MV-4-11 (cell line): ENCODE data around the gene ATP6V0B.
A peak's percentile ranks its signal among the peaks of the same experiment; 100 is the strongest.

ENCODE experiments used
- DNase-seq: peaks from one replicate; lab custom pipeline; 2025; lab: John Stamatoyannopoulos, UW

Gene ATP6V0B

DNA sequence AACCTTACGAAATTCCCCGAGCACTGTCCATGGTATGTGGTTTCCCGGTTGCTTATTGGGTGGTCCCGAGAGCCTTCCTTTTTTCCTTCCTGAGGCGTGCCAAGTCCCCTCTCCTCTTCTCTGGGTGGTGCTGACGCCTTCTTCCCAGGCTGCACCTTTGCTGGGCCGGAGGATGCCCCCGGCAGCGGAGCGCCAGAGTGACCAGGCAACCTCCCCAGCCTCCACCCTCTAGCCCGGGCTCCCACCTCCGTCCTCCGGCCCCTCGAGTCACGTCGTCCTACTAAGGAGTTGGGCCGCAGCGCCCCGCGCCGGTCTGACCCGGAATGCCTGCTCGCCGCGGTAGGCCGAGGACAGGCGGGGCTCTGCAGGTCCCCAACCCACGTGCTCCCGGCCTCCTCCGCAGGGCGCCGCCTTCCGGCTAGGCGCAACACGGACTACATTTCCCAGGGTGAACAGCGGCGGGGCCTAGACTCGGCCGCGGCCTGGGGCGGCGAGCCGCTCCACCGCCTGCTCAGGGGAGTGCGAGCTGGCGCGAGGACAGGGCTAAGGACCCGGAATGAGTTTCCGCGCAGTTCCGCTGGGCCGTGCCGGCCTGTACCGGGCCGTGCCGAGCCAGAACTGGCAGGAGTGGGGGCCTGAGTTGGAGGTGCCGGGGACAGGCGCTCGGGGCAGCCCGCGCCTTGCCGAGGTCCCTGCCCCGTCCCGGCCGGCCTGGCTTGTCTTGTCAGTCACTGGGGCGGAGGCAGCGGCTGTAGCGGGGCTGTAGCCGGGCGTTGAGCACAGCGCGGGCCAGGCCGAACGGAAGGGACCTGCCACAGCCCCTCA is 28.3 kb upstream of the ATP6V0B start, which contains the start of gene IPO13:
TSS of gene IPO13 (plus strand) at position 715 of the 825 bp plus-strand sequence. CDS start 651 bp downstream, outside the sequence.
- peak; percentile 92 for DNase-seq

DNA sequence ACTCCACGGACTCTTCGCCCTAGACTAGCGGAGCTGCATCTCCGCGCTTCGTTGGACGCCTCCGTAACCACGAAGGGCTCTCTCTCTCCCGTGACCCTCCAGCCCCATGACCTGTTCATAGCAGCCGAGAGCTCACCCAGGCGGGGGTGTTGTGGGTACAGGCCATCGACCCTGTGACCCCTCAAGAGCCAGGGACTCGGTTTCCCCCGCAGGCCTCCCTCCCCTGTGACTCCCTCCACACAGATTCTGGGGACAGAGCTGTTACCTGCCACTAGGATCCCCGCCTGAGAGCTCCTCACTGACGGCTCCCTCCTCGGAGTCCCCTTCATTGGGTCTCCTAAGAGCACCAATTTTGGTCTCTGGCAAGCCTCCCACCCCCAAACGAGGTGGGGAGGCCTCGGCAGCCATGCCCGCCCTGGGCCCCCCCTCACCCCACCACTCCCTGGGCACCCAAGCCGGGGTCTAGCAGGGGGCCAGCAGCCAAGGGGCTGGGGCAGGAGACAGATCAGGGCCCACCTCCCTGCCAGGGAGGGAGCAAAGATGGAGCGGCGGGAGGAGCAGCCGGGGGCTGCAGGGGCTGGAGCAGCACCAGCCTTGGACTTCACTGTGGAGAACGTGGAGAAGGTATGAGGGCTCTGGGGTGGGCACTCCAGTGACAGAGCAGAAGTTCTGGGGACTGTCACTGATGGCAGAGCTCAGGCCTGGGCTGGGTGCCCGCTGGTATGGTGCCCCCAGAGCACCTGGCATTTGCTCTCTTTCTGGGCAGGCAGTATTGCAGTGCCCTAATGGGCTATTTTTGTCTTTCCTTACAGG is 27.5 kb upstream of the ATP6V0B start:
- DNase-seq = no peak

DNA sequence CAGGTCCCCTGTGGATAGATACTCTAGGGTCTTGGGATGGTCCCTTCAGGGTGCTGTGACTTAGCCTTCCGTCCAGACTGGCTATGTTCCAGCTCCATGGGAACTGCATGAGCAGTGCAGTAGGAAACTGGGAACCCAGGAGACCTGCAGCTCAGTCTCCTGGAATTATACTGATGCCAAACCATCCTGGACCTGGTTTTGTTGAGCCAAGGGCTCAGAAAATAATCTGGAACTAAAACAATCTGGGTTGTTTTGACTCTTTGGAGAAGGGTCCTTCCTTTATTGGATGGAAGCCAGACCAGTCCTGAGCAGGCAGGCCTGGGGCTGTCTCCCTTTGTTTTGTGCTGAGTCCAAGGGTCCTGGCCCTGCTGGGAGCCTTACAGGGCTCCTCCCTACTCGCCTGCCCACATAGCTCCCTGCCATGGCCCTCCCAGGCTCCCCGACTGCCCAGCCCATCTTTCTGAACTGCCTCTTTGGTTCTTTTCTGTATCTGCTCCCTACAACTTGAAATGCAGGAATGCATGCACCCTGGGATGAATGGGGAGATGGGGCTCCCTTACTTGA is 26.8 kb upstream of the ATP6V0B start:
- no peak for DNase-seq

DNA sequence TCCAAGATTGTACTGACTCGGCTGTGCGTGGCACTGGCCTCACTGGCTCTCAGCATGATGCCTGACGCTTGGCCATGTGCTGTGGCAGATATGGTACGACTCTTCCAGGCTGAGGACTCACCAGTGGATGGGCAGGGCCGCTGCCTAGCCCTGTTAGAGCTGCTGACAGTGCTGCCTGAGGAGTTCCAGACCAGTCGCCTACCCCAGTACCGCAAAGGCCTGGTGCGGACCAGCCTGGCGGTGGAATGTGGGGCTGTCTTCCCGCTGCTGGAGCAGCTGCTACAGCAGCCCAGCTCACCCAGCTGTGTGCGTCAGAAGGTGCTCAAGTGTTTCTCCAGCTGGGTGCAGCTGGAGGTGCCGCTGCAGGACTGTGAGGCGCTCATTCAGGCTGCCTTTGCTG is 25.1 kb upstream of the ATP6V0B start:
- no peak for DNase-seq

DNA sequence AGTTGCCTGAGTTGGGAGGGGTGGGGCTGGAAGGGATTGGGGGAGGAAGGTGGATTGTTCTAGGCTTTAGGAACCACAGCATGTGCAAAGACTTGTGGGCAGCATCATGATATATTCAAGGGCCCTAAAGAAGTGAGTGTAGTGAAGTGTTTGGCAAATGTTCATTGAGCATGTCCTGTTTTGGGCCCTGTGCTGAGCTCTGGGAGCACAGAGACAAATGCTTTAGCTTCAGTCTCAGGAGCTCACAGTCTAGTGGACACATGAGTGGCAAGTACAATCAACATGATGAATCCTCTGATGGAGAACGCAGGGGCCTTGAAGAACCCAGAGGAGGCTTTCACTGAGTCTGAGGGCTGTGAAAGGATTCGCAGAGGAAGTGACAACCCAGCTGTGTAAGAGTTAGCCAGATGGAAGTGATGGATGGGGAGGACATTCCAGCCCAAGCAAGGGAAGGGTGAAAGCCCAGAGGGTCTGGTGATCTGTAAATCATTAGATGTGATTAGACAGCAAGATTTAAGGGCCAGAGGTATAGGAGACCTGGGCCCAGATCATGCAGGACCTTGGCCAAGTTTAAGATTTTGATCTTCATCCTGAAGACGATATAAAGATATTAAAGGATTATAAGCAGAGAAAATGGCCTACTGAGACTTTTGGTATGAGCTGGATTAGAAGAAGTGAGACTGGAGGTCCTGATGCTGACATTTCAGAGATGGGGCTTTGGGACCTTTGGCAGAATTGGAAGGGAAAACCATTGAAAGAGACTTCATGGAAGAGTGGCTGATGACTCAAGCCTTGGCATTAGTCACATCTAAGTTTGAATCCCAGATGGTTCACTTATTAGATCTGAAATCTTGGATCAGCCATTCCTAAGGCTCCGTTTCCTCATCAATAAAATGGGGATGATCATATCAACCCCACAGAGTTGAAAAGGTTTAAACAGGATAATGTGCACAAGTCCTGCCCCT is 23.5 kb upstream of the ATP6V0B start:
- no peak for DNase-seq

DNA sequence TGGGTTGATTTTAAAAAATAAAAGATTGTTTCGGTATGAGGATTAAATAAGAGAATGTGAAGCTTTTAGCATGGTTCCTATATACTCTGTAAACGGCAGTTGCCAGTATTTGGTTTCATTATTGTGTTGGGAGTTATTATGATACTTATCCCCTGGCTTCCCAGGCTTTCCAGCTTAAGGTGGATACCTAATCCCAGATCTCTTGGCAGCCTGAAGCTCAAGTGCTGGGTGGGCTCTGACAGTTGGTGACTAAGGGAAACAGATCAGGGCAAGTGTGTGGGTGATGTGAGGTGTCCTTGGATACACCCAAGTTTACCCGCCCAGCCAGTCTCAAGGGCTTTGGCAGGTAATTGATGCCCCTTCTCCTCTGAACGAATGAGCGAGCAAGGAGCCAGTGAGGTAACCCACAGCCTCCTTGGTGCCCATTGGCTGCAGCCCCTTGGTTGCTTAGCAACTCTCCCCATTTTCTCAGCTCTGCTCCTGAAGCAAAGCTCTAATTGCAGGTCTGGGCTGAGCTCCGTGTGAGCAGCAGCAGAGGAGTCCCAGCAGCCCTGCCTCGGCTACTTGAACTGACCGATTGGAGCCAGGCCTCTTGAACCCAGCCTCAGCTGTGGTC is 21.9 kb upstream of the ATP6V0B start:
- DNase-seq = no peak

DNA sequence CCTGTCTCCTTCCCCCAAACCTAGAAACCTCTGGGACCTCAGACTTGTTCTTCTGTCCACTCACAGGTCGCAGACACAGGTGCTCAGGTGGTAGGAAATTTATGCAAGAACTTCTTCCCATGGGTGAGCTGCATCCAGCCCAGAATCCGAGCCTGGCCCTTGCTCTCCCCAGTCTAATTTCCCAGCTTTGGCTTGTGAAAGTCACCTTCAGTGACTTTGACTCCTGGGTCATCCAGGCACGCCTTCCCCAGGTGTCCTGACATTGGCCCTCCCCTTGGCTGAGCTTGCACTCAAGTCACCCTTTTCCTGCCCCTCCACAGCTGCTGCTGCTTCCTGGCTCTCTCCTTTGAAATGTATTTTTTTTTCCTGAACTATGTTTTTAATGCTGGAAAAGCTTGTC is 21.4 kb upstream of the ATP6V0B start:
- DNase-seq = no peak

DNA sequence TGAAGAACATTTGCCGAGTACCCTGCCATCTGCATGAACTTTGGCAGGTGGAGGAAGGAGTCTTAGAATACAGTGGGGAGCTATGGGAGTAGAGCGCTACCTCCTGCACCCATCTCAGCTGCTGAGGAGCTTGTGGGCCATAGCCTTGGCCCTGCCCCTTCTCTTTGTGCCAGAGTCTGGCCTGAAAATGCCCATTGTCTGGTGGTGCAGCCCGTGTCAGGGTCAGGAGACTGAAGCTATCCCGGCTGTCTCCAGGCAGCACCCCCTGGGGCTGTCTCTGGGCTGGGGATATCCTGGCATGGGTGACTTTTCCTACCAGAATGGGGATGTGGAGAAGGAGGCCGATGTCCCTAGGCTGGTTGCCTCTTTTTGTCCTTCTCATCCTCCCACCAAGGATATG is 20.7 kb upstream of the ATP6V0B start:
- DNase-seq = no peak

DNA sequence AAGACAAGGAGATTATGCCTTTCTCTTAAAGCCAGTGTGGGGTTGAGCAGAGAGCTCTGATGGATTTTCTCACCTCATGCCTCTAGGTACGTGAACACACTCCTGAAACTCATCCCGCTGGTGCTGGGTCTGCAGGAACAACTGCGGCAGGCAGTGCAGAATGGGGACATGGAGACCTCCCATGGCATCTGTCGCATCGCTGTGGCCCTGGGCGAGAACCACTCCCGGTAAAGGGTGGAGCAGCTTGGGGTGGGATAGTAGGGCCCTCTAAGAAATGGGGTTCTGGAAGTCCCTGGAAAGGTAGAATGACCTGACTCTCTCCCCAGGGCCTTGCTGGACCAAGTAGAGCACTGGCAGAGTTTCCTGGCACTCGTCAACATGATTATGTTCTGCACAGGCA is 18.5 kb upstream of the ATP6V0B start:
- no peak for DNase-seq

DNA sequence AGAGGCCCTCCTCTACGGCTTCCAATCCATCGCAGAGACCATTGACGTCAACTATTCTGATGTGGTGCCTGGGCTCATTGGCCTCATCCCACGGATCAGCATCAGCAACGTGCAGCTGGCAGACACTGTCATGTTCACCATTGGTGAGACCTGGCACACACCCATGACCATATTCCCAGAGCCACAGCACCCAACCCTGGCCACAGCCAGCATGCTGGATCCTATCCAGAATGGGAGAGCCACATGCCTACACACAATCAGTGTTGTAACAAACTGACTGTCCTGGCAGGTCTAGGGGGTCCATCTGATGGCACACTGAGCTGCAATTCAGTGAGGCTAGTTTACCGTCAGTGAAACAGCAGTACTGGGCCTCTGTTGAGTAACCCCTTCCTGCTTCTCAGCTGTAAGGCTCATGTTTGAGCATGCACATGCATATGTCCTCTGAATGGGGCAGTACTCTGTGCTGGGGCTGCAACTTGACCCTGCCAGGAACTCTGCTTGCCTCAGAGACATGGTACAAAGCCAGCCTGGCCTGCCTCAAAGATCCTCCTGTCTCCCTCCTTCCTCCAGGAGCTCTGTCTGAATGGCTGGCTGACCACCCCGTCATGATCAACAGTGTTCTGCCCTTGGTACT is 17.2 kb upstream of the ATP6V0B start:
- DNase-seq = no peak

DNA sequence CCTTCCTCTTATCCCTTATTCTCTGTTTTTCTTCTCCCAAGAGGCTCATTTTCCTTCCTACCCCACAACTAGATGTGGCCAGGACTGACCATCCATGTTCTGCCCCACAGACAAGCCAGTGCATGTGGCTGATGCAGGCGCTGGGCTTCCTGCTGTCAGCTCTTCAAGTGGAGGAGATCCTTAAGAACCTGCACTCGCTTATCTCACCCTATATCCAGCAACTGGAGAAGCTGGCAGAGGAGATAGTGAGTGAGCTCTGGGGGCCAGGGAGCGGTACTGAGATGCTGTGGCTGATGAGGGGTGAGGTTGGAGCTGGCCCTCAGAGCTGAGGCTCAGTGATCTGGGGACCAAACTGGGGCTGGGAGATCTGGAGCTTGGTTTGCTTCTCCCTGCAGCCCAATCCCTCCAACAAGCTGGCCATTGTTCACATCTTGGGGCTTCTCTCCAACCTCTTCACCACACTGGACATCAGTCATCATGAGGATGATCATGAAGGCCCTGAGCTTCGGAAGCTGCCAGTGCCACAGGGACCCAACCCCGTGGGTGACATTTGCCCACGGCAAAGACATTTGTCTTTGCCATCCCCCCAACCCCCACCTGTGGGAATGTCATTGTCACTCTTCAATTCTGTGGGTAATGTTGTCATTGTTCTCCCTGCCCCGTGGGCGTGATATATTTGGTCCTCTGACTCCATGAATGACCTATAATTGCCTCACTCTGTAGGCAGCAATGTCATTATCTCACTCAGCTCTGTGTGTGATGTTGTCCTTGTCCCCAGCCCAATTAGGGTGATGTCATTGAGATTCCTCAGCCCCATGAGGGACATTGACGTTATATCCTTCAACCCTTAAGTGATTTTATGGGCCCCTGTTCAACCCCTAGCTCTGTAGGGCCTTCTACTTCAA is 16.2 kb upstream of the ATP6V0B start:
- DNase-seq = no peak

DNA sequence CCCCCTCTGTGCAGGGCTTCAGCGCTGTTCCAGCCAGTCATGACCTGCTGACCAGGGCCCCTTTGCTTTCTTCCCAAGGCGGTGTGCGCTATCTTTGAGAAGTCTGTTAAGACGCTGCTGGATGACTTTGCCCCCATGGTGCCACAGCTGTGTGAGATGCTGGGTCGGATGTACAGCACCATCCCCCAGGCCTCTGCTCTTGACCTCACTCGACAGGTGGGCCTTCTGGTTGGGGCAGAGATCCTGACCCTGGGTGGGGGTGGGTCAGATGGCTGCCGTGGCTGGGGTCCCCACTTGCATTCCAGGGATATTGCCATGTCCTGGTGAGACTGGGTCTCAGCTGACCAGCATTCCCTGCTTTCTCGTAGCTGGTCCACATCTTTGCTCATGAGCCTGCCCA is 14.0 kb upstream of the ATP6V0B start:
- DNase-seq = no peak

DNA sequence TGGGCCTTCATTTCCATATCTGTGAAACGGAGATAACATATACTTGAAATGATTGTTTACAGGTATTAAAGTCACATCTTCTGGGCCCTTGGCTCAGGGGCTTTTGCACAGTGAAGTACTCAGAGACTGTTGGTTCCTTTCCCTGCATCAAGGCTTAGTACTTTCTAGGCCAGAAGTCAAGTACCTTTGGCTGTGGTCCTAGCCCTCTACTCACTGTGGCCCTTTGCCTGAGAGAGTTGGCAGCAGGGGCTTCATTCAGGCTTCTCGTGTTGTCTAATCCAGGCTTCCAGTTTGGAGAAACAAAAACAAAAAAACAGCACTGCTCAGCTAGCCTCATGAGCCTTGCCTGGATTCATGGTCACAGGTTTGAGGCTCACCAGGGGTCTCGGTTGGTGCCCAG is 13.1 kb upstream of the ATP6V0B start:
- DNase-seq = no peak

DNA sequence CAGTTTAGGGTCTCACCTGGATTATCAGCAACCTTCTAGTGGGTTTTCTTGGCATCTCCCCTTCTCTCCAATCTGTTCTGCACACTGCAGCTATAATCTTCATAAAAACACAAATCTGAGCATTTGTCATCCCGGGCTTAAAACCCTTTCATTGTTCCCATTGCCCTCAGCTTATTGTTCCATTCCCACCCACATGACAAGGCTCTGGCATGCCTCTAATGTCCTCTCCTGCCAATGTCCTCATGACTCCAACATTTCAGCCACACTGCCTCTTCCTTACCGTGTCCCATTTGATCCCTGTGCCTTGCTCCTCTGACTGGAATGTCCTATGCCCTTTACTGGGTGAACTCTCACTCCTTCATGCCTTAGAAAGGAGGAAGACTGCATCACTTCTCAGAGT is 12.4 kb upstream of the ATP6V0B start:
- DNase-seq = no peak

DNA sequence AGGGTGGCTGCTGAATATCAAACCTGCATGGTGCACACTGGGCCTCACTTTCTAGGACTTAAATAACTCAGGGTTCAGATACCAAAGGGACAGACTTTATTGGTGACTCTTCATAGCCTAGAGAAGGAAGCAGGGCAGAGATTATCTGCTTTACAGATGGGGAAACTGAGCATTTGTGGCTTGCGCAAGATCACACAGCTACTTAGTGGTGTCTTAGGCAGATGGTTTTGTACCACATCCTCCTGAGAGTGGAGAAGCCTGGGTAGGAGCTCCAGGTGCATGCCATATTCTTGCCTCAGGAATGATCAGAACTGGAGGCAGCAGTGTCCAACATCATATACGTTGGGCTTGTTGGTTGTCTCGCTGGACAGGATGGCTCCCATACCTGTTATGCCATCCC is 11.8 kb upstream of the ATP6V0B start:
- peak; percentile 56 for DNase-seq

DNA sequence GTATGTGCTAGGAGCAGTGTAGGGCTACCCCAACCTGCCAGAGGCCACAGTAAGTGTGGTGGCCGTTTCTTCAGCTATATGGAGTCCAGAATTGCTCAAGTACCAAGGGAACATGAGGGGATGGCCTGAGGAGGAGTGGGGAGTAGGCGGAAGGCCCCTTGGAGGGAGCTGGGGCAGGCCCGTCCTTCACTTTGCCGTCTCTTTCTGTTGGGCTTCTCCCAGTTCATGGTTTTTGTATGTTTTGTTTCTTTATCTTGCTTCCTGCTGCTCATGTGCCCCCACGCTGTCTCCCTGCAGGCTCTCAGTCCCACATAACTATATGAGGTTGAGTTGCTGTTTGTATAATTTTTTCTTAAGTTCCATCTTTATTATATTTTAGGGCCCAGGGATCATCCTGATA is 10.9 kb upstream of the ATP6V0B start:
- no peak for DNase-seq

DNA sequence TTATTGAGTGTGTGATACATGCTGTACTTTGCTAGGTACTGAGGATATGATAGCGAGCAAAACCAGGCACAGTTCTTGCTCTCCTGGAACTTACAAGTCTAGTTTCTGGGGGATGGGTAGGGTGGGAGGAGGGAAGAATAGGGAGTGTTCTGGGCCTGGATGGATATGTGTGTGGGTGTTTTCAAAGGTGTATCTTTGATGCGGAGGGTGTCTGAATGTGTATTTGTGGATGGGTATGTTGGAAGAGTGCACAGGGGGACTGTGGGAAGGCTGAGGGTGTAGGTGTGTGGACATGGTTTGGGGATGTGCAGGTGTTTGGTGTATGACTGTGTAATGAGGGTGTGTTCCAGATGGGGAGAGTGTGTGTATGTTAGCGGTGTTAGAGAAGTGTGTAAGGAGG is 9.4 kb upstream of the ATP6V0B start:
- DNase-seq = no peak

DNA sequence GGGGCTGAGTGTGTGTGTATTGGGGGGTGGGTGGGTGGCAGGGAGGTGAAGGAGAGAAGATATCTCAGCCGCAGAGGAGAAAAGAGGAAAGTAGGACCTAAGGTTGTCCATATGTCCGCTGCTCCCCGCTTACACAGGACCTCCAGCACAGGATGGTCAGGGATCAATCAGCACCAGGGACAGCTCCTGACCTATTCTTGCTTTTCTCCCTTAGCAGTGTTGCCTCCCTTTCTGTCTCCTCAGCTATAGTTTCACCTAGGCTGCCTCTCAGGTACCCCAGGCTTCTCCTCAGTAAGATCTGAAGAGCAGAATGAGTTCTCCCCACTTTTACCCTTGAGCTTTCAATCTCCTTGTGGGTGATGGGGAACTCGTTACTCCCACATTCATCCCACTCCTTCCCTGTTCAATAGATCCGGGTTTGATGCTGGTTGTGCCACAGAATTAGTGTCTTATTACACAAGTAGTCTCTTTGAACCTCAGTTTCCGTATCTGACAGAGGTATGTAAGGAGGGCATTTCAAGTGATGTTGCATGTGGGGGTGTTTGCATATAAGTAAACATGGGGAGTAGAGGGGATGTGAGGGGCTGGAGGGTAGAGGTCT is 6.3 kb upstream of the ATP6V0B start:
- no peak for DNase-seq

DNA sequence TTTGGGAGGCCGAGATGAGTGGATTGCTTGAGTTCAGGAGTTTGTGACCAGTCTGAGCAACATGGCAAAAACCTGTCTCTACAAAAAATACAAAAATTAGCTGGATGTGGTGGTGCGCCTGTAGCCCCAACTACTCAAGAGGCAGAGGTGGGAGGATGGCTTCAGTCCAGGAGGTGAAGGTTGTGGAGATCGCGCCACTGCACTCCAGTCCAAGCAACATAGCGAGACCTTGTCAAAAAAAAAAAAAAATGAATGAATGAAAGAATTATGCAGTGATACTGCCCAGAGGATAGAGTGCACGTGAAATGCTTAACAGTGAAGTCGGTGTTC is 5.4 kb upstream of the ATP6V0B start:
- DNase-seq = no peak
